GM23338 (cell line): ENCODE results near the gene COL6A3. TPM values are rescaled to one million over a fixed set of nuclear protein-coding genes. Genes with fewer than 3 reads are reported as not detected.

ENCODE experiments used
- ATAC-seq: fragments of 200-7000 bp; cut with Tn5 transposase; 3 replicates; pipeline ENCODE4 v1.9.1; 2020
- DNase-seq: peaks from one replicate; pipeline ENCODE4 v3.0.0-alpha.2; 2015; ENCODE audit warnings: low spot score
- H2AFZ ChIP-seq: fragments of 200-600 bp; sonication (generic); 2 replicates; pipeline ENCODE4 v1.8.0; 2016; ENCODE audit warnings: antibody characterized with exemption, mild to moderate bottlenecking, moderate library complexity
- H3F3A ChIP-seq: fragments of 200-600 bp; sonication (generic); replicated peaks from 2 replicates; pipeline ENCODE4 v1.8.0; 2017; ENCODE audit warnings: antibody characterized with exemption, mixed run types, low read depth
- H3K27ac ChIP-seq: fragments of 200-600 bp; sonication (generic); 2 replicates; pipeline ENCODE4 v1.6.1; 2016; ENCODE audit warnings: low read depth
- H3K27me3 ChIP-seq: fragments of 200-600 bp; sonication (generic); 2 replicates; pipeline ENCODE4 v1.8.0; 2016; ENCODE audit warnings: mild to moderate bottlenecking, mixed run types, moderate library complexity; ENCODE audit not compliant: insufficient read depth
- H3K36me3 ChIP-seq: fragments of 200-600 bp; sonication (generic); 2 replicates; pipeline ENCODE4 v1.8.0; 2016; ENCODE audit warnings: mild to moderate bottlenecking; ENCODE audit not compliant: insufficient read depth
- H3K4me1 ChIP-seq: fragments of 200-600 bp; sonication (generic); 2 replicates; pipeline ENCODE4 v1.8.0; 2016; ENCODE audit warnings: mild to moderate bottlenecking, moderate library complexity; ENCODE audit not compliant: insufficient read depth
- H3K4me2 ChIP-seq: fragments of 200-600 bp; sonication (generic); 2 replicates; pipeline ENCODE4 v1.7.1; 2017; ENCODE audit warnings: mixed run types
- H3K4me3 ChIP-seq: fragments of 200-600 bp; sonication (generic); 2 replicates; pipeline ENCODE4 v1.6.1; 2016; ENCODE audit warnings: mixed run types
- H3K79me2 ChIP-seq: fragments of 200-600 bp; sonication (generic); replicated peaks from 2 replicates; pipeline ENCODE4 v1.8.0; 2017; ENCODE audit warnings: mild to moderate bottlenecking; ENCODE audit not compliant: insufficient read depth
- H3K9me2 ChIP-seq: fragments of 200-600 bp; sonication (generic); 2 replicates; pipeline ENCODE4 v1.8.0; 2017; ENCODE audit not compliant: insufficient read depth
- H4K20me1 ChIP-seq: fragments of 200-600 bp; sonication (generic); replicated peaks from 2 replicates; pipeline ENCODE4 v1.8.0; 2017; ENCODE audit warnings: mild to moderate bottlenecking; ENCODE audit not compliant: insufficient read depth
- H3K27ac Mint-ChIP-seq: 2 replicates; pipeline ENCODE4 v1.8.0; 2020; ENCODE audit warnings: inconsistent platforms, mild to moderate bottlenecking, moderate library complexity, mixed read lengths
- H3K27me3 Mint-ChIP-seq: 3 replicates; pipeline ENCODE4 v1.8.0; 2022; ENCODE audit warnings: low read depth, mild to moderate bottlenecking, moderate library complexity, mixed read lengths, inconsistent platforms; ENCODE audit not compliant: insufficient read depth, poor library complexity
- H3K36me3 Mint-ChIP-seq: 3 replicates; pipeline ENCODE4 v1.8.0; 2021; ENCODE audit warnings: low read depth, mild to moderate bottlenecking, inconsistent platforms, moderate library complexity, mixed read lengths
- H3K4me1 Mint-ChIP-seq: 3 replicates; pipeline ENCODE4 v1.8.0; 2020; ENCODE audit warnings: mild to moderate bottlenecking, inconsistent platforms, mixed read lengths
- H3K4me3 Mint-ChIP-seq: 3 replicates; pipeline ENCODE4 v1.8.0; 2021; ENCODE audit warnings: moderate library complexity, mild to moderate bottlenecking, inconsistent platforms, mixed read lengths
- H3K9me3 Mint-ChIP-seq: 3 replicates; pipeline ENCODE4 v1.8.0; 2020; ENCODE audit warnings: moderate library complexity, mild to moderate bottlenecking, inconsistent platforms, mixed read lengths
- CREB1 ChIP-seq: fragments of 250-450 bp; sonication (Bioruptor Pico); IDR thresholded peaks from 2 replicates; pipeline ENCODE4 v1.5.0; 2020; ENCODE audit warnings: low read depth, mild to moderate bottlenecking, moderate library complexity
- NANOG ChIP-seq: IDR thresholded peaks from 2 replicates; pipeline ENCODE4 v1.6.1; 2016; ENCODE audit warnings: antibody characterized with exemption, borderline replicate concordance
- POLR2AphosphoS5 ChIP-seq: IDR thresholded peaks from 2 replicates; pipeline ENCODE4 v1.6.1; 2016; ENCODE audit warnings: antibody characterized with exemption, low read depth
- STAT1 ChIP-seq: IDR thresholded peaks from one replicate; pipeline ENCODE4 v1.6.1; 2016; ENCODE audit warnings: antibody characterized with exemption; ENCODE audit not compliant: unreplicated experiment
- ZNF114 ChIP-seq: fragments of 250-450 bp; sonication (Bioruptor Pico); IDR thresholded peaks from 2 replicates; pipeline ENCODE4 v1.5.0; 2020; ENCODE audit warnings: mild to moderate bottlenecking, moderate library complexity
- ZNF331 ChIP-seq: fragments of 250-450 bp; sonication (Bioruptor Pico); IDR thresholded peaks from 2 replicates; pipeline ENCODE4 v1.5.0; 2020; ENCODE audit warnings: low read depth, mild to moderate bottlenecking, moderate library complexity
- polyA plus RNA-seq: library from polyadenylated mRNA; unstranded; fragments of >200 nt; fragmentation: Nextera tagmentation; extraction: Ambion mirVana; gene quantifications from 2 replicates; pipeline ENCODE4 v1.2.1, GENCODE V29; 2016
- total RNA-seq: library from RNA; depleted of rRNA; stranded (reverse); fragments of >200 nt; shearing (Covaris generic); gene quantifications from 2 replicates; pipeline ENCODE4 v1.2.3, GENCODE V29; 2014
- TF ChIP-seq, protein P1 (sequence below): fragments of 250-450 bp; sonication (Bioruptor Pico); IDR thresholded peaks from 2 replicates; pipeline ENCODE4 v1.5.0; 2020; ENCODE audit warnings: mild to moderate bottlenecking, moderate library complexity
- TF ChIP-seq, protein P2 (sequence below): IDR thresholded peaks from one replicate; pipeline ENCODE4 v1.6.1; 2018; ENCODE audit warnings: antibody characterized with exemption; ENCODE audit not compliant: unreplicated experiment
- TF ChIP-seq, protein P3 (sequence below), 2 experiments: fragments of 200-600 bp in 1 of 2; sonication (generic) in 1 of 2; conservative IDR thresholded peaks; 2 replicates each; pipeline versions ENCODE4 v1.5.1 to v1.6.1; 2016 to 2017; ENCODE audit warnings: antibody characterized with exemption in 2 of 2, low read depth in 2 of 2, mild to moderate bottlenecking in 2 of 2, moderate library complexity in 1 of 2

The COL6A3 gene
- total and polyA plus RNA-seq, 2 experiments from 2014 or later = 1.2 to 7.3 TPM

GRCh38 chr2:237379636-237380035 is 34.3 kb downstream of the COL6A3 start (continued):
- TF ChIP-seq, protein P1, sequence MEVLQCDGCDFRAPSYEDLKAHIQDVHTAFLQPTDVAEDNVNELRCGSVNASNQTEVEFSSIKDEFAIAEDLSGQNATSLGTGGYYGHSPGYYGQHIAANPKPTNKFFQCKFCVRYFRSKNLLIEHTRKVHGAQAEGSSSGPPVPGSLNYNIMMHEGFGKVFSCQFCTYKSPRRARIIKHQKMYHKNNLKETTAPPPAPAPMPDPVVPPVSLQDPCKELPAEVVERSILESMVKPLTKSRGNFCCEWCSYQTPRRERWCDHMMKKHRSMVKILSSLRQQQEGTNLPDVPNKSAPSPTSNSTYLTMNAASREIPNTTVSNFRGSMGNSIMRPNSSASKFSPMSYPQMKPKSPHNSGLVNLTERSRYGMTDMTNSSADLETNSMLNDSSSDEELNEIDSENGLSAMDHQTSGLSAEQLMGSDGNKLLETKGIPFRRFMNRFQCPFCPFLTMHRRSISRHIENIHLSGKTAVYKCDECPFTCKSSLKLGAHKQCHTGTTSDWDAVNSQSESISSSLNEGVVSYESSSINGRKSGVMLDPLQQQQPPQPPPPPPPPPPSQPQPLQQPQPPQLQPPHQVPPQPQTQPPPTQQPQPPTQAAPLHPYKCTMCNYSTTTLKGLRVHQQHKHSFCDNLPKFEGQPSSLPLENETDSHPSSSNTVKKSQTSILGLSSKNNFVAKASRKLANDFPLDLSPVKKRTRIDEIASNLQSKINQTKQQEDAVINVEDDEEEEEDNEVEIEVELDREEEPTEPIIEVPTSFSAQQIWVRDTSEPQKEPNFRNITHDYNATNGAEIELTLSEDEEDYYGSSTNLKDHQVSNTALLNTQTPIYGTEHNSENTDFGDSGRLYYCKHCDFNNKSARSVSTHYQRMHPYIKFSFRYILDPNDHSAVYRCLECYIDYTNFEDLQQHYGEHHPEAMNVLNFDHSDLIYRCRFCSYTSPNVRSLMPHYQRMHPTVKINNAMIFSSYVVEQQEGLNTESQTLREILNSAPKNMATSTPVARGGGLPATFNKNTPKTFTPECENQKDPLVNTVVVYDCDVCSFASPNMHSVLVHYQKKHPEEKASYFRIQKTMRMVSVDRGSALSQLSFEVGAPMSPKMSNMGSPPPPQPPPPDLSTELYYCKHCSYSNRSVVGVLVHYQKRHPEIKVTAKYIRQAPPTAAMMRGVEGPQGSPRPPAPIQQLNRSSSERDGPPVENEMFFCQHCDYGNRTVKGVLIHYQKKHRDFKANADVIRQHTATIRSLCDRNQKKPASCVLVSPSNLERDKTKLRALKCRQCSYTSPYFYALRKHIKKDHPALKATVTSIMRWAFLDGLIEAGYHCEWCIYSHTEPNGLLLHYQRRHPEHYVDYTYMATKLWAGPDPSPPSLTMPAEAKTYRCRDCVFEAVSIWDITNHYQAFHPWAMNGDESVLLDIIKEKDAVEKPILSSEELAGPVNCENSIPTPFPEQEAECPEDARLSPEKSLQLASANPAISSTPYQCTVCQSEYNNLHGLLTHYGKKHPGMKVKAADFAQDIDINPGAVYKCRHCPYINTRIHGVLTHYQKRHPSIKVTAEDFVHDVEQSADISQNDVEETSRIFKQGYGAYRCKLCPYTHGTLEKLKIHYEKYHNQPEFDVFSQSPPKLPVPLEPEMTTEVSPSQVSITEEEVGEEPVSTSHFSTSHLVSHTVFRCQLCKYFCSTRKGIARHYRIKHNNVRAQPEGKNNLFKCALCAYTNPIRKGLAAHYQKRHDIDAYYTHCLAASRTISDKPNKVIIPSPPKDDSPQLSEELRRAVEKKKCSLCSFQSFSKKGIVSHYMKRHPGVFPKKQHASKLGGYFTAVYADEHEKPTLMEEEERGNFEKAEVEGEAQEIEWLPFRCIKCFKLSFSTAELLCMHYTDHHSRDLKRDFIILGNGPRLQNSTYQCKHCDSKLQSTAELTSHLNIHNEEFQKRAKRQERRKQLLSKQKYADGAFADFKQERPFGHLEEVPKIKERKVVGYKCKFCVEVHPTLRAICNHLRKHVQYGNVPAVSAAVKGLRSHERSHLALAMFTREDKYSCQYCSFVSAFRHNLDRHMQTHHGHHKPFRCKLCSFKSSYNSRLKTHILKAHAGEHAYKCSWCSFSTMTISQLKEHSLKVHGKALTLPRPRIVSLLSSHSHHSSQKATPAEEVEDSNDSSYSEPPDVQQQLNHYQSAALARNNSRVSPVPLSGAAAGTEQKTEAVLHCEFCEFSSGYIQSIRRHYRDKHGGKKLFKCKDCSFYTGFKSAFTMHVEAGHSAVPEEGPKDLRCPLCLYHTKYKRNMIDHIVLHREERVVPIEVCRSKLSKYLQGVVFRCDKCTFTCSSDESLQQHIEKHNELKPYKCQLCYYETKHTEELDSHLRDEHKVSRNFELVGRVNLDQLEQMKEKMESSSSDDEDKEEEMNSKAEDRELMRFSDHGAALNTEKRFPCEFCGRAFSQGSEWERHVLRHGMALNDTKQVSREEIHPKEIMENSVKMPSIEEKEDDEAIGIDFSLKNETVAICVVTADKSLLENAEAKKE = no peak
- TF ChIP-seq, protein P2, sequence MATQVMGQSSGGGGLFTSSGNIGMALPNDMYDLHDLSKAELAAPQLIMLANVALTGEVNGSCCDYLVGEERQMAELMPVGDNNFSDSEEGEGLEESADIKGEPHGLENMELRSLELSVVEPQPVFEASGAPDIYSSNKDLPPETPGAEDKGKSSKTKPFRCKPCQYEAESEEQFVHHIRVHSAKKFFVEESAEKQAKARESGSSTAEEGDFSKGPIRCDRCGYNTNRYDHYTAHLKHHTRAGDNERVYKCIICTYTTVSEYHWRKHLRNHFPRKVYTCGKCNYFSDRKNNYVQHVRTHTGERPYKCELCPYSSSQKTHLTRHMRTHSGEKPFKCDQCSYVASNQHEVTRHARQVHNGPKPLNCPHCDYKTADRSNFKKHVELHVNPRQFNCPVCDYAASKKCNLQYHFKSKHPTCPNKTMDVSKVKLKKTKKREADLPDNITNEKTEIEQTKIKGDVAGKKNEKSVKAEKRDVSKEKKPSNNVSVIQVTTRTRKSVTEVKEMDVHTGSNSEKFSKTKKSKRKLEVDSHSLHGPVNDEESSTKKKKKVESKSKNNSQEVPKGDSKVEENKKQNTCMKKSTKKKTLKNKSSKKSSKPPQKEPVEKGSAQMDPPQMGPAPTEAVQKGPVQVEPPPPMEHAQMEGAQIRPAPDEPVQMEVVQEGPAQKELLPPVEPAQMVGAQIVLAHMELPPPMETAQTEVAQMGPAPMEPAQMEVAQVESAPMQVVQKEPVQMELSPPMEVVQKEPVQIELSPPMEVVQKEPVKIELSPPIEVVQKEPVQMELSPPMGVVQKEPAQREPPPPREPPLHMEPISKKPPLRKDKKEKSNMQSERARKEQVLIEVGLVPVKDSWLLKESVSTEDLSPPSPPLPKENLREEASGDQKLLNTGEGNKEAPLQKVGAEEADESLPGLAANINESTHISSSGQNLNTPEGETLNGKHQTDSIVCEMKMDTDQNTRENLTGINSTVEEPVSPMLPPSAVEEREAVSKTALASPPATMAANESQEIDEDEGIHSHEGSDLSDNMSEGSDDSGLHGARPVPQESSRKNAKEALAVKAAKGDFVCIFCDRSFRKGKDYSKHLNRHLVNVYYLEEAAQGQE = no peak
- TF ChIP-seq ZNF331 (CRISPR knock-in tag) (no peak), CREB1 (CRISPR knock-in tag) (no peak), NANOG (no peak), STAT1 (no peak)

- Mint-ChIP-seq H3K27ac (no peak overlapping the region), H3K36me3 (no peaks in the 10 kb centered on the region; the same call in 2 of the 3 replicates), H3K27me3 (peaks cover 5% of the 10 kb centered on the region), H3K4me1 (no peaks in the 10 kb centered on the region), H3K4me3 (no peak overlapping the region), H3K9me3 (peaks cover 4% of the 10 kb centered on the region; the same call in 1 of the 3 replicates)
- no peak for DNase-seq
- Histone ChIP-seq H3K4me2 (no peak overlapping the region), H3K27me3 (no peaks in the 10 kb centered on the region), H3F3A (no peaks in the 10 kb centered on the region), H3K79me2 (no peaks in the 10 kb centered on the region), H4K20me1 (no peaks in the 10 kb centered on the region), H3K4me3 (no peak overlapping the region), H3K27ac (no peak overlapping the region), H3K9me2 (peaks cover 12% of the 10 kb centered on the region), H3K4me1 (no peaks in the 10 kb centered on the region), H2AFZ (no peak overlapping the region), H3K36me3 (no peaks in the 10 kb centered on the region)
- ATAC-seq = no peak
- TF ChIP-seq ZNF114 (CRISPR knock-in tag) = no peak
- no peak for TF ChIP-seq STAT1
- TF ChIP-seq, protein P2 = no peak
- TF ChIP-seq NANOG = no peak
- no peak for TF ChIP-seq POLR2AphosphoS5
- TF ChIP-seq, protein P3, sequence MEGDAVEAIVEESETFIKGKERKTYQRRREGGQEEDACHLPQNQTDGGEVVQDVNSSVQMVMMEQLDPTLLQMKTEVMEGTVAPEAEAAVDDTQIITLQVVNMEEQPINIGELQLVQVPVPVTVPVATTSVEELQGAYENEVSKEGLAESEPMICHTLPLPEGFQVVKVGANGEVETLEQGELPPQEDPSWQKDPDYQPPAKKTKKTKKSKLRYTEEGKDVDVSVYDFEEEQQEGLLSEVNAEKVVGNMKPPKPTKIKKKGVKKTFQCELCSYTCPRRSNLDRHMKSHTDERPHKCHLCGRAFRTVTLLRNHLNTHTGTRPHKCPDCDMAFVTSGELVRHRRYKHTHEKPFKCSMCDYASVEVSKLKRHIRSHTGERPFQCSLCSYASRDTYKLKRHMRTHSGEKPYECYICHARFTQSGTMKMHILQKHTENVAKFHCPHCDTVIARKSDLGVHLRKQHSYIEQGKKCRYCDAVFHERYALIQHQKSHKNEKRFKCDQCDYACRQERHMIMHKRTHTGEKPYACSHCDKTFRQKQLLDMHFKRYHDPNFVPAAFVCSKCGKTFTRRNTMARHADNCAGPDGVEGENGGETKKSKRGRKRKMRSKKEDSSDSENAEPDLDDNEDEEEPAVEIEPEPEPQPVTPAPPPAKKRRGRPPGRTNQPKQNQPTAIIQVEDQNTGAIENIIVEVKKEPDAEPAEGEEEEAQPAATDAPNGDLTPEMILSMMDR (conservative IDR thresholded peaks at IDR 0.05; ENCODE audit: low read depth in 2 of 2) = no peak
Measured at GRCh38 chr2:237378650-237379049, 35.3 kb downstream of the COL6A3 start.
